ENCODE data around the gene LHFPL5. TPM values are rescaled to one million over a fixed set of nuclear protein-coding genes. Genes with fewer than 3 reads are reported as not detected.

Gene LHFPL5
- total and polyA plus RNA-seq, 2 of the 13 experiments (the other 11 are each of a cell fraction or from before 2014, with no cell fraction given): 0.03 TPM; not detected in 1

- H3K4me3 ChIP-seq (replicated peaks in 1 of 3; ENCODE audit: insufficient read depth in 1 of 3, low read depth in 2 of 3, low read length in 3 of 3): no peak overlapping the region
- BruUV-seq (replicated peaks): no TSS peak
- no peaks in the 10 kb centered on the region for H3K27me3 ChIP-seq (ENCODE audit: control insufficient read depth in 1 of 2, insufficient read depth in 2 of 2, low read length in 2 of 2)
- H3K9ac ChIP-seq (ENCODE audit: insufficient read depth, low read depth, low read length): no peak overlapping the region
- POLR2A ChIA-PET: no interaction called here
- no peaks in the 10 kb centered on the region for H4K20me1 ChIP-seq (ENCODE audit: insufficient read depth, low read length)
- 100% methylated on average over 3 of the region's 3 CpGs for WGBS (ENCODE audit: low lambda C conversion rate)
- no peaks in the 10 kb centered on the region for H3K79me2 ChIP-seq (ENCODE audit: insufficient read depth, low read length)
- FAIRE-seq (no peak), ATAC-seq (no peak), DNase-seq (ENCODE audit: low spot score) (no peak)
- no peak overlapping the region for H3K4me2 ChIP-seq (ENCODE audit: low read depth, low read length)
- TF ChIP-seq YEATS4 (CRISPR knock-in tag; IDR thresholded peaks at IDR 0.05; ENCODE audit: borderline replicate concordance) (no peak), ATM (IDR thresholded peaks at IDR 0.05; ENCODE audit: borderline replicate concordance) (no peak), NR2F1 (CRISPR knock-in tag; IDR thresholded peaks at IDR 0.05) (no peak), ZNF124 (CRISPR knock-in tag; IDR thresholded peaks at IDR 0.05) (no peak), TCF7 (IDR thresholded peaks at IDR 0.05; ENCODE audit: low read depth) (no peak), ZNF674 (CRISPR knock-in tag; IDR thresholded peaks at IDR 0.05; ENCODE audit: low read depth) (no peak), RBM22 (optimal IDR thresholded peaks at IDR 0.05; ENCODE audit: low read length) (no peak), PRMT3 (CRISPR knock-in tag; IDR thresholded peaks at IDR 0.05; ENCODE audit: borderline replicate concordance, low read depth) (no peak), ATF2 (CRISPR knock-in tag; IDR thresholded peaks at IDR 0.05) (no peak), ZFP36 (IDR thresholded peaks at IDR 0.05; ENCODE audit: borderline replicate concordance, low read depth, low read length, partially characterized antibody) (no peak), TEAD2 (CRISPR knock-in tag; IDR thresholded peaks at IDR 0.05) (no peak)
- CTCF ChIA-PET (ENCODE audit: low intra/inter-chr PET ratio, low total read pairs): no interaction called here
- H3K9me3 ChIP-seq (ENCODE audit: low read length): no peaks in the 10 kb centered on the region
- peaks cover 13% of the 10 kb centered on the region for H3K4me1 ChIP-seq (ENCODE audit: insufficient read depth, low read length)
- H3K27ac ChIP-seq (ENCODE audit: extremely low read length, insufficient read depth, low read length): no peak overlapping the region
- no peak overlapping the region for H2AFZ ChIP-seq (ENCODE audit: low read length)
- peaks cover 14 to 70% of the 10 kb centered on the region in 2 experiments for H3K36me3 ChIP-seq (replicated peaks in 1 of 2; ENCODE audit: control insufficient read depth in 1 of 2, insufficient read depth in 2 of 2, low read length in 2 of 2)
- in situ Hi-C loops (cut with HindIII; ENCODE audit: extremely low pct_ligation_motif_present, low pct_unique_long_range_greater_than_20kb) (no loop called here), intact Hi-C loops (cut with micrococcal nuclease; ENCODE audit: unreplicated experiment) (no loop called here)
These were observed 39.1 kb downstream of the LHFPL5 start for GRCh38 chr6:35844290-35844689.
